Activated CD4-positive, alpha-beta T cell treated with anti-CD3 and anti-CD28 coated beads, Interleukin-2, amount 50 U/mL, for 24 hours (primary cell): ENCODE results near the gene KANK2.
"Not testable (repeated sequence)": the region's sequence is repeated elsewhere in the genome, so short reads cannot be mapped to it uniquely, and the experiment has no call there.

Source experiments
- DNase-seq, 2 donors: peaks; one replicate each; pipeline ENCODE4 v3.0.0-alpha.2; 2020; ENCODE audit warnings: low read depth in 1 of 2, low spot score in 1 of 2

The KANK2 gene

GRCh38 chr19:11175920-11176319 lies 21.4 kb downstream of the KANK2 start:
- DNase-seq = no peak

GRCh38 chr19:11174336-11174735 lies 23.0 kb downstream of the KANK2 start:
- DNase-seq = no peak

- DNase-seq = no peak
Observed at GRCh38 chr19:11173516-11174155, 23.7 kb downstream of the KANK2 start.

- DNase-seq = no peak
Observed at GRCh38 chr19:11172576-11172975, 24.8 kb downstream of the KANK2 start.

- no peak for DNase-seq
Observed at GRCh38 chr19:11171144-11171543, 26.2 kb downstream of the KANK2 start.

GRCh38 chr19:11169896-11170678 lies 27.3 kb downstream of the KANK2 start:
- DNase-seq = no peak

GRCh38 chr19:11168568-11168967 lies 28.8 kb downstream of the KANK2 start:
- DNase-seq = no peak

- DNase-seq = no peak
Observed at GRCh38 chr19:11166281-11167142, 30.8 kb downstream of the KANK2 start.

- no peak for DNase-seq
Observed at GRCh38 chr19:11165486-11166030, 31.8 kb downstream of the KANK2 start.

- DNase-seq = no peak
Observed at GRCh38 chr19:11164879-11165406, 32.4 kb downstream of the KANK2 start.

GRCh38 chr19:11164296-11164695 lies 33.0 kb downstream of the KANK2 start:
- DNase-seq = no peak

- DNase-seq = not testable (repeated sequence)
Observed at GRCh38 chr19:11160440-11160768, 36.9 kb downstream of the KANK2 start.

GRCh38 chr19:11159598-11160439 lies 37.5 kb downstream of the KANK2 start:
- no peak for DNase-seq

GRCh38 chr19:11155373-11156120 lies 41.8 kb downstream of the KANK2 start, which contains the start of gene SPC24:
TSS of gene SPC24 (minus strand) at chr19:11155782. CDS start at chr19:11155776, 6 bp downstream.
- DNase-seq = peak; percentile 77 to 91

GRCh38 chr19:11154683-11155047 lies 42.7 kb downstream of the KANK2 start:
- DNase-seq = no peak

GRCh38 chr19:11152318-11153062 lies 44.9 kb downstream of the KANK2 start:
- DNase-seq = no peak

GRCh38 chr19:11151181-11151580 lies 46.2 kb downstream of the KANK2 start:
- no peak for DNase-seq

- DNase-seq = no peak
Observed at GRCh38 chr19:11148001-11148400, 49.3 kb downstream of the KANK2 start.

- DNase-seq = no peak
Observed at GRCh38 chr19:11145536-11145924, 51.8 kb downstream of the KANK2 start.
